ENCODE measurements around the gene ZNF213.

The ZNF213 gene

DNA sequence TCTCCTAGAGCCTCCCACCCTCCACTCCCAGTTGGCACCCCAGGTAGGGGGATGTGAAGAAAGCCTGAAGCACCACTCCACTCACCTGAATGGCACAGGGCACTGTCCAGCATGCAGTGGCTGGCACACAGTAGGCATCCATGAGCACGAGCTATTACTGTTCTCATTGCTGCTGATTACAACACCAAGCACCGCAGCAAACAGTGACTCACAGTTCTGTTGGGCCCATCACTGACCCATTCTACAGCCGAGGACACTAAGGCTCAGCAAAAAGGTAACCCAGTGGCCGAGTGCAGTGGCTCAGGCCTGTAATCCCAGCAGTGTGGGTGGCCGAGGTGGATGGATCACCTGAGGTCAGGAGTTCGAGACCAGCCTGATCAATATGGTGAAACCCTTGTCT, 38.5 kb upstream of the ZNF213 start:
- TF ChIP-seq GATA1 (IDR thresholded peaks at IDR 0.05; ENCODE audit: low read depth, low read length): no peak
- TF ChIP-seq POLR2A (IDR thresholded peaks at IDR 0.05; ENCODE audit: low read length): no peak
- no peak for DNase-seq

DNA sequence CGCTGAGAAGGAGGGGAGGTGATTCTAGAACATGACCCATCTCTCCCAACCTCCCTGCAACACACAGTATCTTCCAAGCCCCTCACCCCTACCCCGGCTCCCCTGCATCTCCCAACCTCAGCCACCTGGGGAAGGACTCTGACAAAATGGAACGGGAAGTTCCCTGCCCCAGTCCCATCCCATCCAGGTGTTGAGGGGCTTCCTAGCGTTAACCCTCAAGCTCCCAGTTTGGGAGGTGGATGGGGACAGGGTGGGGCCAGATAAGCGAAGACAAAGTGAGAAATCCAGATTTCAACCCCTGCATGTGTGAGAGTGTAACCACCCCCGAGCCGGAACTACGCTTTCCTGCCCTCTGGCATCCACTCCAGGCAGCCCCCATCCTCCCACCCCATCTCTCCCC, 37.6 kb upstream of the ZNF213 start:
- no peak for TF ChIP-seq GATA1 (IDR thresholded peaks at IDR 0.05; ENCODE audit: low read depth, low read length)
- TF ChIP-seq POLR2A (IDR thresholded peaks at IDR 0.05; ENCODE audit: low read length): no peak
- no peak for DNase-seq

DNA sequence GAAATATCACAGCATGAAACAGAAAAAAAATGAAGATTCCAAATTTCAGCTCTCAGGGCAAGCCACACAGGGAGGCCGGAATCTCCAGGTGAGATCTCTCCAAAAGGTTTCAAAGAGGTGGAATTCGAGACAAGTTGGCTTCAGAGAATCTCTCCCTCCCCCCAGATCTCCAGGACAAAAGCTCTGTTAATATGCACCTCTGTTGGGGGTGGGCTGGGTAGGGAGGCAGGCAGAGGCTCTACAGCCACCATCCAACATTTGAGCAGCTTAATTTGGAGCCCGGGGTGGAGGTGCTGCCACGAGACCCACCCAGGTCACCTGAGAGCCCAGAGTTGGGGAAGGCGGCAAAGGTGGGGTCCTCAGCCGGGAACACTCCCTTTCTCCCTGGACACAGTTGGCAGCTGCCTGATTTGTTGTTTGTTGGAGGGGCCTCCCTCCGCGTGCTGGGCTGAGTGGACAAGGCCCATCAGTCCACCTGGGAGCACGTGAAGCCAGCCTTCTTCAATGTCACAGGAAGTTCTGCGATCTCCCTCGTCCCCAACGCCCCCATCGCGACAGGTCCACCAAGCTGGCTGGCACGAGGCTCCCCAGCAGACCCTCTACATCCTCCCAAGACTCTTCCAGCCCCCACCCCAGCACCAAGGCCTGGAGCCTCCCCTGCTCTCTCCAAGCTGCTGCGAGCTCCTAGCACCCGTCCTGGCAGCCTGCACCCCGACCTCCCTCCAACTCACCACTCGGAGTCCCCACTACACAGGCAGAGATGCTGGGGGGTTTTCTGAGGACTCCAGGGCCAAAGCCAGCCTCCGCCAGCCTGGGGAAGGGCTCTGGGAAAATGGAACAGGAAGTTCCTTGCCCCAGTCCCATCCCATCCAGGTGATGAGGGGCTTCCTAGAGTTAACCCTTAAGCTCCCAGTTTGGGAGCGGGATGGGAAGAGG, 36.1 kb upstream of the ZNF213 start, which contains the start of gene ZSCAN10:
Gene ZSCAN10 (minus strand): TSS at position 836 of the 936 bp plus-strand sequence. CDS start 6,357 bp downstream, outside the sequence.
- DNase-seq: no peak
- no peak for TF ChIP-seq POLR2A (IDR thresholded peaks at IDR 0.05; ENCODE audit: low read length)

DNA sequence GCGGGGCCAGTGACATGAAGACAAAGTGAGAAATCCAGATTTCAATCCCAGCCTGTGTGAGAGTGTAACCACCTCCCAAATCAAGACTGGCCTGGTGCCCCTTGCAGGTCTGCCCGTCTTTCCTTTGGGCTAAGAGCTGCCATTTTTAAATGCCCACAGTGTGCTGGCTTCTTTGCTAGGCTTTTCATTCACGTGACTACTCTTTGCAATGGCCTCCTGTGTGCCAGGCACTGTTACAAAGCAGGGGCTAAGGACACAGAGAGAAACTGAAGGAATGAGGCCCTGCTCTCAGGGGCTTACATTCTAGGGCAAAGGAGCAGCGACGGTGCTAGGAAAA, 35.5 kb upstream of the ZNF213 start:
- DNase-seq: no peak
- no peak for TF ChIP-seq POLR2A (IDR thresholded peaks at IDR 0.05; ENCODE audit: low read length)
- no peak for TF ChIP-seq GATA1 (IDR thresholded peaks at IDR 0.05; ENCODE audit: low read depth, low read length)

DNA sequence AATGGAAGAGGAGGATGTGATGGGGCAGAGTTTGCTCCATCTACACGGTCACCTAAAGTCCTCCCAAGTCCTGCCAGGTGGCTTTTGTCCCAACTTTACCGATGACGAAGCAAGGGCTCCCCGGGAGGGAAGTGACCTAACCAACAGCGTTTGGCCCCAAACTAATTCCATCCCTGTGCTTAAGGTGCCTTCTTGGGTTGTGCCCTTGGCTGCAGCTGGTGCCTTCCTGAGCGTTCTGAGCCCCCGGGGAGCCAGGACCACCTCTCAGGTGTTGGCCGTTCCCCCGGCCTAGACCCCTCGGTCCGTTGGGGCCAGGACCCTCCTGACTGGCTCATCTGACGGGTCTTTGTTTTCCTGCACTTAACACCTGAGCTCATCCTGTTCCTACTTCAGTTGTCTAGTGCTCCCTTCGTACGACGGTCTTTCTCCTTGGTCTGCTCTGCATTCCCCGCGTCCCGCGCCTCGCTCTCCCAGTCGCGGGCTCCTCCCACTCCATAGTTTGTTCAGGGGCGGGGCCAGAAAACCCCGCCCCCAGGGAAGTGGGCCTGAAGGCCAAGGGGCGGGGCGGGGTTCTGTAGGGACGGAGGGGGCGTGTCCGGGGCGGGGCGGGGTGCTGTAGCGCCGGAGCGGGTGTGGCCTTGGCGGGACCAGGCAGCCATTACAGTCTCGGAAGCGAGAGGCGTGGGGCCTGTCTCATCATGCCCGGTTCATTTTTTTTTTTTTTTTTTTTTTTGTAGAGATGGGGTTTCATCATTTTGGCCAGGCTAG, 34.9 kb upstream of the ZNF213 start:
- DNase-seq: peak; percentile 95 to 98
- no peak for TF ChIP-seq POLR2A (IDR thresholded peaks at IDR 0.05; ENCODE audit: low read length)
- TF ChIP-seq GATA1 (IDR thresholded peaks at IDR 0.05; ENCODE audit: low read depth, low read length): no peak

DNA sequence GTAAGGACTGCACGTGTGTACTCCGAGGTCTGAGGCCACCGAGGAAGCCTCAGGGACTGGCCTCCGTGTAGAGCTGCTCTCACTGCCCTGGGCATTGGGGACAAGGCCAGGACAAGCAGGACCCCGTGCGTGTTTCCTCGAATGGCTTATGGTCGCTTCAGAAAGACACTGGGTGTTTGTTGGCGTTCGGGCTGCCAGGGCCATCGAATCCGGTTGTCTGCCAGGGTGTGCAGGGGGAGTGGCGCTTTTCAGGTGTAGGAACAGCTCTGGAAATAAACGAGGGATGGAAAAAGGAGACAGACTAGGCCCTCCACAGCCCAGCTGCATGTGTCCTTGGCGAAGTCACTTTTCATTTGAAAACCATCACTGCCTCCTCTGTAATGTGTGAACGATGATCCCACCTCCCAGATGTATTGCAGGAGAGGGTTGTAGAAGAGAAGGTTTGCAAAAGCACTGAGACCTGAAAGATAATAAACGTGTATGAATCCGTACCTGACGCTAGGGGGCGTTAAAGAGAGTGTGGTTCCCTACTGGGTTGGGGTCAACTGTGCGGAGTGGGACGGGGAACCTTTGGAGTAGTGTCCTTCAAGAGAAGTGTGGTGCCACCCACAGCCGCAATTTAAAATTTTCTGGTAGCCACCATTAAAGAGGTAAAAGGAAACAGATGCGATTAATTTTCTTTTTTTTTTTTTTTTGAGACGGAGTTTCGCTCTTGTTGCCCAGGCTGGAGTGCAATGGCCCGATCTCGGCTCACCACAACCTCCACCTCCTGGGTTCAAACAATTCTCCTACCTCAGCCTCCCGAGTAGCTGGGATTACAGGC, 33.6 kb upstream of the ZNF213 start:
- DNase-seq: peak; percentile 80 to 82
- no peak for TF ChIP-seq POLR2A (IDR thresholded peaks at IDR 0.05; ENCODE audit: low read length)
- no peak for TF ChIP-seq GATA1 (IDR thresholded peaks at IDR 0.05; ENCODE audit: low read depth, low read length)

DNA sequence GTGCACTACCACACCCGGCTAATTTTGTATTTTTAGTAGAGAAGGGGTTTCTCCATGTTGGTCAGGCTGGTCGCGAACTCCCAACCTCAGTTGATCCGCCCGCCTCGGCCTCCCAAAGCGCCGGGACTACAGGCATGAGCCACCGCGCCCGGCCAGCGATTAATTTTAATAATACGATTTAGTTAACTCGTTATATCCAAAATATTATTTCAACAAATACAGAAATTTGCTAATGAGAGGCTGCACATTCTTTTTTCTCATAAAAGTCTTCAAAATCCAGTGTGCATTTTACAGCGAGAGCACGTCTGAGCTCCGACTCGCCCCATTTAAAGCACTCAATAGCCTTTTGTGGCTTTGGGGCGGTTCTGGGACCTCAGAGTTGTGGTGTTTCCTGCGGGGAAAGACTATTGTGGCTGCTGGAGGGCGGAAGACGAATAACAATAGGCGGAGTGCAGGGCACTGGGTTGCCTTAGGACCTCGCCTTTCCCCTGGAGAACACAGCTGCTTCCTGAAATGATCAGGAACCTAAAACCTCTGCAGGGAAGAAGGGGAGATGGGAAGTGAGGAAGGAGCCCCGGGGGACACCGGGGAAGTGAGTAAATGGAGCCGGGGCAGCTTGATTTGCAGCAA, 32.9 kb upstream of the ZNF213 start:
- DNase-seq: peak; percentile 24 to 39
- TF ChIP-seq GATA1 (IDR thresholded peaks at IDR 0.05; ENCODE audit: low read depth, low read length) (no peak), POLR2A (IDR thresholded peaks at IDR 0.05; ENCODE audit: low read length) (no peak)

DNA sequence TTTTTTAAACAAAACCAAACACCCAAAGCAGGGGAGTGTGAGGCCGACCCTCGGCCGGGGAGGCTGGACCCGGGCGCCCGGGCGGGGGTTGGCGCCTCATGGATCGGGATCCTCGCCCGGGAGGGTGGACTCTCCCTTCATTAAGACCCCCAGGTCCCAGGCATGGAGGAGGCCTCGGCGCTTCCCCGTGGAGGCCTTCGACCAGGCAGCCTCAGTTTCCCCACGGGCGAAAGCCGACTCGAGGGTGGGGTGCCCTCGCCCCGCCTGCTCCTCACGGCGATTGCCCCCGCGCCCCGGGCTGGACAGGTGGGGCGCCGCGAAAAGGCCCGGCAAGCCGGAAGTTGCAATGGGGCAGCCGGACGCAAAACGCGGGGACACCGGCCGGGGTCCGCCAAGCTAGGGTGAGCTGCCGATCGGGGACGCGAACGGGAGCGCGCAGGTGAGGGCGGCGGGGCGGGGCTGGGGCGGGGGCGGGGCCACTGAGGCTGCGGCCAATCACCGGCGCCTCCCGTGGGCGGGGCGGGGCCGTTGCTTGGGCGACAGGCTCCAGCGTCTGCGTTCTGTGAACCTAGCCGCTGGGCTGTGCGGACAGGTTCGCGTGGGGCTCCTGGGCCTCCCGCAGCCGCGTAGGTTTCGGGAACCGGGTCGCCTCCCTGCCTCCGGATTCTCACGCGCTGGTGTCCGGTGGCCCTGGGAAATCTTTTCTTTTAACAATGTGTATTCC, 28.5 kb upstream of the ZNF213 start:
- DNase-seq: peak; percentile 92 to 95
- TF ChIP-seq POLR2A (IDR thresholded peaks at IDR 0.05; ENCODE audit: low read length) (peak; percentile 69), GATA1 (IDR thresholded peaks at IDR 0.05; ENCODE audit: low read depth, low read length) (no peak)

DNA sequence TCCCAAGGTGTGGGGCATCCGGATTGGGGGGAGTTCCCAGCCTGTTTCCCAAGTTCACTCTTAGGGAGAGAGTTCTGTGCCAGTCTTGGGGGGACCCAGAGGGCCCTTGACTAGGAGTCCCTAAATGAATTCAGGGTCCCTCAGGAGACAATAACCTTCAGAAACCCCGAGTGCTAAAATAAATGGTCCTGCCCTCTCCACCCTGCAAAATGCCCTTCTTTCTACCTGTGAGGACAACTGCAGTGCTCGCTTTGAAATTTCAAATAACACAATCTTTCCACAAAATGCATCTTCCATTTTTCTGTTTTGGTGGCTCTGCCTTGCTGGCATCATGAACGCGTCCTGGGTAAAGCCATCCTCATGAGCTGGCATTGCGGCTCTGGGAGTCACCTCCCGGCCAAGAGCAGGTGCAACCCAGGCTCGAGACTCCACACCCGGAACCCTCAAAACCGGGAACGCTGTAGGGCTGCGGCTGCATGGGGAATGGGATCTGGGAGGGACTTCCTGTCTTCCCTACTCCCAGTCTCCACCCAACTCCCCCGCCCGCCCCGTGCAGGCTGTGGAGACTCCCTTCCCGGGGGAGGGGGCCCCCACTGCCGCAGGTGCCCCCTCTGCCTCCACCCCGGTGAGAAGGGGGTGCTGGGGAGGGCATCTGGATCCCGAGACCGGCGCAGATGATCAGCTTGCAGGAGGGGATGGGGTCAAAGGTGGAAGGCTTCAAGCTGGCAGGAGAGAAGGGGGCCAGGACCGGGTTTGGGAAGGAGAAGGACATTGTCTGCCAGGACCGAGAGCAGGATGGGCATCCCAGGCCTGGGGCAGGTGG, 22.6 kb upstream of the ZNF213 start, which contains the start of gene ZNF205:
Gene ZNF205 (plus strand): TSS at position 529 of the 823 bp plus-strand sequence. CDS start 845 bp downstream, outside the sequence.
- TF ChIP-seq POLR2A (IDR thresholded peaks at IDR 0.05; ENCODE audit: low read length) (no peak), GATA1 (IDR thresholded peaks at IDR 0.05; ENCODE audit: low read depth, low read length) (no peak)
- DNase-seq: peak; percentile 29 to 39

DNA sequence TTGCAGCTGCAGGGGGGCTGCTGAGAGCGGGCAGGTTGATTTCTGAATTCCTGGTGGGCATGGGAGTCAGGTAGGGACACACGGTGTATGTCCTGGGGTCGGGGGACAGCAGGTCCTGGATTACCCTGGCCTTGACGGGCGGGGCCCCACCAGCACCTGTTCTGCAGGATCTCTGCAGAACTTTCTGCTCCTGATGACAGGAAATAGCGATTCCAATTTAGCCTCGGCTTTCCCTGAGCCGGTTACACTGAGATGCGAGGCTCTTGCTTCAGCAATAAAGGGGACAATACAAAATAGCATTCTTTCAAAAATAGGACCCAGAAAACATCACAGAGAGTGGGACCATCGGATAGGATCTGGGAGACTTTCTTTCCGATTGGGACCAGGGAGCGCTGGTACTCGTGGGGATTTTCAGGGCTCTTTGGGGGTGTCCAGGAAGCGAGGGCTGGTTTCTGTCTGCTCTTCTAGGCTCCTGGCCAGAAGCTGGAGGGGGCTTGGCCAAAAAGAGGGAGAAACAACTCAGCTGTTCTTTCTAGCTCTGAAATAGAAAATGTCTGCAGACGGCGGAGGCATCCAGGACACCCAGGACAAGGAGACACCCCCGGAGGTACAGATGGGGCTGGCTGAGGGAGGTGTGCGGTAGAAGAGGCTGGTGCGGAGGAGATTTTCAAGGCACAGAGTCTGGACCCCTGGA, 21.8 kb upstream of the ZNF213 start:
- TF ChIP-seq GATA1 (IDR thresholded peaks at IDR 0.05; ENCODE audit: low read depth, low read length) (no peak), POLR2A (IDR thresholded peaks at IDR 0.05; ENCODE audit: low read length) (no peak)
- no peak for DNase-seq

DNA sequence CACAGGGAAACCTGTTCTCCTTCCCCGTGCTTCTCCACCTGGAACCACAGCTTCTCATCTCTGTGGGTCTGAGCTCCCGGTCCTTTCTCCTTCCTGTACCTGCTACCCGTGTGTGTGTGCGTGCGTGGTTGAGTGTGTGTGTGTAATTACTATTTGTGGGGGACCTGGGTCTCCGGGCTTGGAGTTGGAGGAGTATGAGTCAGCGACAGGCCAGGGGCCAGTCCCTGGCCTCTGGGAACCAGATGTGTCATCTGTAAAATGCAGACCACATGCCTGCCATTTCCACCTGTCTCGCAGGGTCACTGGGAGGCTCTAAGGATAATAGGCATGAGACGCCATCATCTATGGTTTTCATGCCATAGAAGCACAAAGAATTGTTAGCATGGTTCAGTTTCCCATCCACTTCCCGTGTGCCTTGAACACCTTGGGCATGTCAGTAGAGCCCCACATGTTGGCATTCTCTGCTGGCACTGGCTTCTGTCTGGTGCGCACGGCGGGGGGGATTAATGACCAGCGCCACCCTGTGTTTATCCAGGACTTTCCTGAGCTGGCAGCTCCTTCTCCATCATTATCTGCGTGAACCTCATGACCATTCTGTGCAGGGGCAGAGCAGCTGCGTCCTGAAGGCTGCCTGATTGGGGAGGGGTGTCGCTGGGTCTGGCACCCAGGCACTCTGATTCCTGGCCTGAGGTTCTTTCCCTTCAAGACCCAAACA, 20.9 kb upstream of the ZNF213 start:
- no peak for TF ChIP-seq POLR2A (IDR thresholded peaks at IDR 0.05; ENCODE audit: low read length)
- no peak for TF ChIP-seq GATA1 (IDR thresholded peaks at IDR 0.05; ENCODE audit: low read depth, low read length)
- no peak for DNase-seq
